ENCODE results near the gene ANKRD23.

DNA sequence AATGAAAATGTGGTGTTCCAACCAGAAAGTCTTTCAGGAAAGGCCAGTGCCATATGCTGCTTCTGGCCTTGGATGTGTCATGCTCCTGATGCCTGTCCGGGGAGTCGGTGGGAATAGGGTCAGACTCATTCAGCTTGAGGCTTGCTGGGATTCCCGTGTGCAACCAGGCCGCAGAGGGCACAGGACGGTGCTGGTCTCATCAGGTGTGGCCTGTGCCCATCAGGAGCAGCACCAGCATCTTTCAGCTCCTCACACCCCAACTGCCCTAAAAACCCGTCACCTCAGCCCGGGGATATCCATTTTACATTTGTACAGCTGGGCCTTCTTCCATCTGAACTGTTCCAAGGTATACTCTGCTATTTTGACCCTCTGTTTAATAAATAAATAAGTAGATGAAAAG, 41.1 kb downstream of the ANKRD23 start:
- TF ChIP-seq POLR2A (IDR thresholded peaks at IDR 0.05): no peak
- TF ChIP-seq CTCF (IDR thresholded peaks at IDR 0.05): no peak
